ENCODE measurements around the gene LRRTM3. TPM values are rescaled to one million over a fixed set of nuclear protein-coding genes. Genes with fewer than 3 reads are reported as not detected.
A peak's percentile ranks its signal among the peaks of the same experiment; 100 is the strongest.

Gene LRRTM3
- total and polyA plus RNA-seq, 4 donors: 0.02 to 0.68 (median 0.06) TPM; not detected in 1

GRCh38 chr10:66925373-66925772 is 463 bp upstream of the LRRTM3 start:
- Histone ChIP-seq H3K27ac (ENCODE audit: low read depth in 1 of 2, low read length in 1 of 2) (no peak overlapping the region), H3K4me1 (ENCODE audit: control insufficient read depth in 5 of 5, insufficient read depth in 5 of 5, low read length in 5 of 5) (peaks cover 0 to 42% (median 4%) of the 10 kb centered on the region in 5 donors), H3K9ac (ENCODE audit: insufficient read depth in 1 of 2, low read length in 2 of 2) (no peak overlapping the region), H3K4me3 (no peak overlapping the region), H3K9me3 (ENCODE audit: control insufficient read depth in 4 of 4, insufficient read depth in 3 of 4, low read length in 3 of 4) (no peaks in the 10 kb centered on the region), H3K36me3 (ENCODE audit: control insufficient read depth in 4 of 4, insufficient read depth in 4 of 4, low read length in 4 of 4) (no peaks in the 10 kb centered on the region), H3K27me3 (ENCODE audit: control insufficient read depth in 3 of 3, insufficient read depth in 3 of 3, low read length in 2 of 3) (peaks cover 2 to 21% (median 4%) of the 10 kb centered on the region in 3 donors)
- ATAC-seq (ENCODE audit: insufficient read depth, low FRiP score): no peak
- TF ChIP-seq CTCF (IDR thresholded peaks at IDR 0.05; ENCODE audit: control extremely low read depth, extremely low read depth): no peak
- DNase-seq: no peak
- 27 to 32% methylated on average over 7 of the region's 7 CpGs for WGBS, 2 donors

DNA sequence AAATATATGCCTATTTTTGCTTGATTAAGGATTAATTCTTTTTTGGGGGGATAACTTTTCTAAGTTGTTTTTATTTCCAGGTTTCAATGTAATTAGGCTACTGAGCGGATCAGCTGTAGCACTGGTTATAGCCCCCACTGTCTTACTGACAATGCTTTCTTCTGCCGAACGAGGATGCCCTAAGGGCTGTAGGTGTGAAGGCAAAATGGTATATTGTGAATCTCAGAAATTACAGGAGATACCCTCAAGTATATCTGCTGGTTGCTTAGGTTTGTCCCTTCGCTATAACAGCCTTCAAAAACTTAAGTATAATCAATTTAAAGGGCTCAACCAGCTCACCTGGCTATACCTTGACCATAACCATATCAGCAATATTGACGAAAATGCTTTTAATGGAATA is 1.0 kb downstream of the LRRTM3 start:
- peaks cover 2 to 21% (median 4%) of the 10 kb centered on the region in 3 donors for H3K27me3 ChIP-seq (ENCODE audit: control insufficient read depth in 3 of 3, insufficient read depth in 3 of 3, low read length in 2 of 3)
- no peak for DNase-seq

GRCh38 chr10:66927251-66927935 is 1.6 kb downstream of the LRRTM3 start:
- peaks cover 0 to 49% (median 7%) of the 10 kb centered on the region in 5 donors for H3K4me1 ChIP-seq (ENCODE audit: control insufficient read depth in 5 of 5, insufficient read depth in 5 of 5, low read length in 5 of 5)
- no peaks in the 10 kb centered on the region for H3K9me3 ChIP-seq (ENCODE audit: control insufficient read depth in 4 of 4, insufficient read depth in 3 of 4, low read length in 3 of 4)
- H3K27me3 ChIP-seq (ENCODE audit: control insufficient read depth in 3 of 3, insufficient read depth in 3 of 3, low read length in 2 of 3): peaks cover 2 to 21% (median 4%) of the 10 kb centered on the region in 3 donors
- peak overlapping the region in 1 of 2 donors; percentile 45 for H3K9ac ChIP-seq (ENCODE audit: insufficient read depth in 1 of 2, low read length in 2 of 2)
- ATAC-seq (ENCODE audit: insufficient read depth, low FRiP score) (no peak), DNase-seq (peak in 2 of 3 donors; percentile 15 to 31)
- 58 to 62% methylated on average over 11 of the region's 11 CpGs for WGBS, 2 donors
- no peaks in the 10 kb centered on the region for H3K36me3 ChIP-seq (ENCODE audit: control insufficient read depth in 4 of 4, insufficient read depth in 4 of 4, low read length in 4 of 4)
- H3K27ac ChIP-seq (ENCODE audit: low read depth in 1 of 2, low read length in 1 of 2): no peak overlapping the region
- H3K4me3 ChIP-seq: no peak overlapping the region
- no peak for TF ChIP-seq CTCF (IDR thresholded peaks at IDR 0.05; ENCODE audit: control extremely low read depth, extremely low read depth)

More for the DNA sequence above, 1.0 kb downstream of the LRRTM3 start:
- Histone ChIP-seq H3K4me1 (ENCODE audit: control insufficient read depth in 5 of 5, insufficient read depth in 5 of 5, low read length in 5 of 5) (peaks cover 0 to 49% (median 7%) of the 10 kb centered on the region in 5 donors), H3K9me3 (ENCODE audit: control insufficient read depth in 4 of 4, insufficient read depth in 3 of 4, low read length in 3 of 4) (no peaks in the 10 kb centered on the region), H3K27ac (ENCODE audit: low read depth in 1 of 2, low read length in 1 of 2) (no peak overlapping the region), H3K4me3 (no peak overlapping the region), H3K36me3 (ENCODE audit: control insufficient read depth in 4 of 4, insufficient read depth in 4 of 4, low read length in 4 of 4) (no peaks in the 10 kb centered on the region), H3K9ac (ENCODE audit: insufficient read depth in 1 of 2, low read length in 2 of 2) (peak overlapping the region in 1 of 2 donors; percentile 38)
- no peak for ATAC-seq (ENCODE audit: insufficient read depth, low FRiP score)
- WGBS, 2 donors: 48 to 58% methylated on average over 5 of the region's 5 CpGs
- TF ChIP-seq CTCF (IDR thresholded peaks at IDR 0.05; ENCODE audit: control extremely low read depth, extremely low read depth): no peak
